Lung (tissue), 12 donors: ENCODE data around the gene TPM3. TPM values are rescaled to one million over a fixed set of nuclear protein-coding genes. Genes with fewer than 3 reads are reported as not detected.
"Not testable (repeated sequence)": the region's sequence is repeated elsewhere in the genome, so short reads cannot be mapped to it uniquely, and the experiment has no call there.

Source experiments
- ATAC-seq: fragments of 200-7000 bp; cut with Tn5 transposase; one replicate; pipeline ENCODE4 v1.9.1; 2020; ENCODE audit warnings: moderate number of reproducible peaks; ENCODE audit not compliant: insufficient read depth, low FRiP score
- DNase-seq, 3 donors: peaks; one replicate each; pipeline ENCODE4 v3.0.0-alpha.2; 2013 to 2017
- H3K27ac ChIP-seq, 2 donors: one replicate each; pipeline ENCODE4 v1.5.1; 2013; ENCODE audit warnings: mild to moderate bottlenecking in 2 of 2, moderate library complexity in 2 of 2, control low read depth in 1 of 2, inconsistent platforms in 1 of 2, low read depth in 1 of 2, low read length in 1 of 2
- H3K27me3 ChIP-seq, 3 donors: one replicate each; pipeline ENCODE4 v1.5.1; 2013; ENCODE audit warnings: low read length in 2 of 3; ENCODE audit not compliant: control insufficient read depth in 3 of 3, insufficient read depth in 3 of 3
- H3K36me3 ChIP-seq, 4 donors: one replicate each; pipeline ENCODE4 v1.5.1; 2013; ENCODE audit warnings: low read length in 4 of 4, mild to moderate bottlenecking in 1 of 4, moderate library complexity in 1 of 4; ENCODE audit not compliant: control insufficient read depth in 4 of 4, insufficient read depth in 4 of 4
- H3K4me1 ChIP-seq, 5 donors: one replicate each; pipeline ENCODE4 v1.5.1; 2013; ENCODE audit warnings: low read length in 5 of 5, mild to moderate bottlenecking in 2 of 5, moderate library complexity in 1 of 5; ENCODE audit not compliant: control insufficient read depth in 5 of 5, insufficient read depth in 5 of 5
- H3K4me3 ChIP-seq: one replicate; pipeline ENCODE4 v1.5.1; 2013; ENCODE audit warnings: mild to moderate bottlenecking, control low read depth, moderate library complexity
- H3K9ac ChIP-seq, 2 donors: one replicate each; pipeline ENCODE4 v1.5.1; 2013; ENCODE audit warnings: low read length in 2 of 2, control low read depth in 1 of 2; ENCODE audit not compliant: insufficient read depth in 1 of 2
- H3K9me3 ChIP-seq, 4 donors: one replicate each; pipeline ENCODE4 v1.5.1; 2013; ENCODE audit warnings: low read length in 3 of 4, mild to moderate bottlenecking in 1 of 4, moderate library complexity in 1 of 4; ENCODE audit not compliant: control insufficient read depth in 4 of 4, insufficient read depth in 3 of 4
- CTCF ChIP-seq: IDR thresholded peaks from 2 replicates; pipeline ENCODE4 v1.5.1; 2012; ENCODE audit warnings: mild to moderate bottlenecking; ENCODE audit errors: control extremely low read depth, extremely low read depth
- WGBS, 2 donors: extraction: QIAGEN DNeasy Blood & Tissue Kit; methylation state at CpG; one replicate each; pipeline ENCODE4 v1.1.7; 2013; 5-methylcytosine and 5-hydroxymethylcytosine counted together
- polyA plus RNA-seq, 2 donors: library from polyadenylated mRNA; stranded (reverse); fragments of 200-250 nt; gene quantifications; one replicate each; pipeline ENCODE4 v1.2.1, GENCODE V29; 2013
- total RNA-seq, 2 donors: library from RNA; depleted of rRNA in 1 of 2; stranded (reverse); fragments of >200 nt in 1 of 2; gene quantifications; one replicate each; pipeline ENCODE4 v1.2.1, GENCODE V29; 2014 to 2021
- donor health status: control.
- donor health status: control.
- donor health status: Bipolar disorder and iron deficiency.
- donor health status: healthy.
- donor health status: DM: yes; HTN: yes; CAD: no.

The TPM3 gene
- total and polyA plus RNA-seq, 4 donors = 164 to 482 (median 306) TPM

- Histone ChIP-seq H3K27ac (no peak overlapping the region), H3K36me3 (no peaks in the 10 kb centered on the region), H3K4me3 (no peak overlapping the region), H3K9me3 (no peaks in the 10 kb centered on the region), H3K27me3 (no peaks in the 10 kb centered on the region), H3K4me1 (no peaks in the 10 kb centered on the region), H3K9ac (no peak overlapping the region)
- WGBS, 2 donors = 41 to 51% methylated on average over 3 of the region's 3 CpGs
- no peak for ATAC-seq
- DNase-seq = no peak
- TF ChIP-seq CTCF = no peak
Measured at GRCh38 chr1:154141240-154141639, 50.7 kb downstream of the TPM3 start.

- DNase-seq (no peak), ATAC-seq (no peak)
- Histone ChIP-seq H3K27me3 (no peaks in the 10 kb centered on the region), H3K4me3 (no peak overlapping the region), H3K9me3 (no peaks in the 10 kb centered on the region), H3K36me3 (no peaks in the 10 kb centered on the region), H3K9ac (no peak overlapping the region), H3K4me1 (no peaks in the 10 kb centered on the region), H3K27ac (no peak overlapping the region)
- 86 to 95% methylated on average over 3 of the region's 3 CpGs for WGBS, 2 donors
- no peak for TF ChIP-seq CTCF
Measured at GRCh38 chr1:154137888-154138287, 54.0 kb downstream of the TPM3 start.

- 97 to 100% methylated on average over 2 of the region's 2 CpGs for WGBS, 2 donors
- Histone ChIP-seq H3K4me3 (no peak overlapping the region), H3K27ac (no peak overlapping the region), H3K36me3 (no peaks in the 10 kb centered on the region), H3K27me3 (no peaks in the 10 kb centered on the region), H3K4me1 (no peaks in the 10 kb centered on the region), H3K9ac (no peak overlapping the region), H3K9me3 (no peaks in the 10 kb centered on the region)
- no peak for DNase-seq
- ATAC-seq = no peak
- no peak for TF ChIP-seq CTCF
Measured at GRCh38 chr1:154133256-154133655, 58.6 kb downstream of the TPM3 start.

- DNase-seq = no peak
- no peak overlapping the region for H3K9ac ChIP-seq
- H3K9me3 ChIP-seq = no peaks in the 10 kb centered on the region
- H3K4me1 ChIP-seq = no peaks in the 10 kb centered on the region
- no peak for TF ChIP-seq CTCF
- H3K4me3 ChIP-seq = no peak overlapping the region
- no peaks in the 10 kb centered on the region for H3K27me3 ChIP-seq
- WGBS, 2 donors = 59 to 61% methylated on average over 2 of the region's 2 CpGs
- H3K27ac ChIP-seq = no peak overlapping the region
- no peak for ATAC-seq
- H3K36me3 ChIP-seq = no peaks in the 10 kb centered on the region
Measured at GRCh38 chr1:154129391-154129970, 62.4 kb downstream of the TPM3 start.

- not testable (repeated sequence) for H3K27ac ChIP-seq, H3K36me3 ChIP-seq, ATAC-seq, H3K4me1 ChIP-seq, H3K27me3 ChIP-seq, DNase-seq, H3K9ac ChIP-seq, H3K4me3 ChIP-seq, H3K9me3 ChIP-seq
- 95 to 98% methylated on average over 11 of the region's 11 CpGs for WGBS, 2 donors
Measured at GRCh38 chr1:154123205-154123604, 68.7 kb downstream of the TPM3 start.
